COR-L47 (cell line): ENCODE results near the gene ATR.
A peak's percentile ranks its signal among the peaks of the same experiment; 100 is the strongest.
"Not testable (repeated sequence)": the region's sequence is repeated elsewhere in the genome, so short reads cannot be mapped to it uniquely, and the experiment has no call there.

Experiments
- DNase-seq: peaks from one replicate; lab custom pipeline; 2025; lab: John Stamatoyannopoulos, UW

The ATR gene

GRCh38 chr3:142595141-142595540, 16.6 kb upstream of the ATR start:
- DNase-seq = no peak

GRCh38 chr3:142592268-142592667, 13.7 kb upstream of the ATR start:
- not testable (repeated sequence) for DNase-seq

GRCh38 chr3:142588703-142589102, 10.2 kb upstream of the ATR start:
- no peak for DNase-seq

GRCh38 chr3:142586803-142587406, 8.4 kb upstream of the ATR start:
- peak; percentile 80 for DNase-seq

GRCh38 chr3:142581070-142581469, 2.5 kb upstream of the ATR start:
- not testable (repeated sequence) for DNase-seq

DNA sequence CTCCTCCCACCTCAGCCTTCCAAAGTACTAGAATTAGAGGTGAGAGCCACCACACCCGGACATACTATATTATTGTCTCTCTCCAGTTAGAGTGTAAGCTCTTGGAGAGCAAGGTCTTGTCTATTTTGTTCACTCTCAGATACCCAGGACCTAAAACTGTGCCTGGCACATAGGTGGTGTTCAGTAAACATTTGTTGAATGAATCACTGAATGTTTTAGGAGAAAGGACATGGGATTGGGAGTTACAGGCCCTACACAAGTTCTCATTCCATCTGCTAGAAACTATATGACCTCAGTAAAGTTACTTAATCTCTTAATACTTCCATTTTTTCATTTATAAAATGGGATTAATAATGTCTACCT, 1.5 kb upstream of the ATR start:
- no peak for DNase-seq

GRCh38 chr3:142577696-142578328, 721 bp downstream of the ATR start:
- DNase-seq = no peak

- DNase-seq = no peak
Observed at GRCh38 chr3:142576792-142577191, 1.7 kb downstream of the ATR start.

DNA sequence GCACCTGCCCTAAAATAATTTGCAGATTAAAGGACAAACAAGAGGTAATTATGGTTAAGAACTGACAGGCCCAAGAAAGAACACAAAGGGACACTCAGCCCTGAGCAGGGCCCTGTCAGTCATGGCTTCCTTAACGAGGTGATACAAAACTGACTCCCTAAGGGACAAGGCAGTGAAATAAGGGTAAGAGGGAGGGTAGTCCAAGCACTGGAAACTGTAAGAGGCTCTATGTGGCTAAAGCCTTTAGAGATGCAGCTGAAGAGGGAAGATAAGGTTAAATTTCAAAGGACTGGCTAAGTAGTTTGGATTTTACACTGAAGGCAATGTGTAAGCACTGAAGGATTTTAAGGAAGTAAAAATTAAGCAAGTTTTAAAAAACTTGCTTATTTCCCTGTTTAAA, 3.9 kb downstream of the ATR start:
- peak; percentile 40 for DNase-seq

DNA sequence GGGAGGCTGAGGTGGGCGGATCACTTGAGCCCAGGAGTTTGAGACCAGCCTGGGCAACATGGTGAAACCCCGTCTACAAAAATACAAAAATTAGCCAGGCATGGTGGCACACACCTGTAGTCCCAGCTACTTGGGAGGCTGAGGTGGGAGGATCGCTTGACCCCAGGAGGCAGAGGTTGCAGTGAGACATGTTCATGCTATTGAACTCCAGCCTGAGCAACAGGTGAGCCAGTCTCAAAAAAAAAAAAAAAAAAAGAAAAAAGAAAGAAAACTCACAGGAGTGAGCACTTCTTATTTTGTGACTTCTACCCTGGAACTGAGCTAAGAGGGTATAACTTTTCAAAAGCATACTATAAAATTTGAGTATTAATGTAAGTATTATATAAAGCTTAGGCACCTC, 4.3 kb downstream of the ATR start:
- not testable (repeated sequence) for DNase-seq

DNA sequence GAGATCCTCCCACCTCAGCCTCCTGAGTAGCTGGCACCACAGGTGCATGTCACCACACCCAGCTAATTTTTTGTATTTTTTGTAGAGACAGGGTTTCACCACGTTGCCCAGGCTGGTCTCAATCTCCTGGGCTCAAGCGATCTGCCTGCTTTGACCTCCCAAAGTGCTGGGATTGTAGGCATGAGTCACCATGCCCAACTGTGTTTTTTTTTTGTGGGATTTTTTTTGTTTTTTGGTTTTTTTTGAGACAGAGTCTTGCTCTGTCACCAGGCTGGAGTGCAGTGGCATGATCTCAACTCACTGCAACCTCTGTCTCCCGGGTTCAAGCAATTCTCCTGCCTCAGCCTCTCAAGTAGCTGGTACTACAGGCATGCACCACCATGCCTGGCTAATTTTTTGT, 9.1 kb downstream of the ATR start:
- DNase-seq = not testable (repeated sequence)

- no peak for DNase-seq
Observed at GRCh38 chr3:142568393-142569017, 10.0 kb downstream of the ATR start.

- no peak for DNase-seq
Observed at GRCh38 chr3:142566096-142566495, 12.4 kb downstream of the ATR start.

DNA sequence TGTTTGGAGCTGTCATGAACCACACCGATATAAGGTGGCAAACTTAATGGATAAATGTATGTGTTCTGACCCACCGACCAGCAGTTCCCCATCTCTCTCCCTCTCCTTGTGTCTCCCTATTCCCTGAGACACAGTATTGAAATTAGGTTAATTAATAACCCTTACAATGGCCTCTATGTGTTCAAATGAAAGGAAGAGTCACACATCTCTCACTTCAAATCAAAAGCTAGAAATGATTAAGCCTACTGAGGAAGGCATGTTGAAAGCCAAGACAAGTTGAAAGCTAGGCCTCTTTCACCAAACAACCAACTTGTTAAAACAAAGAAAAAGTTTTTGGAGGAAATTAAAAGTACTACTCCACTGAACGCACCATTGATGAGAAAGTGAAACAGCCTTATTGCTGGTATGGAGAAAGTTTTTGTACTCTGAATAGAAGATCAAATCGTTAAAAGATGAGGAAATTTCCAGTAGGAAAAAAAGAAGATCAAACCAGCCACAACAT, 15.0 kb downstream of the ATR start:
- DNase-seq = no peak

- DNase-seq = no peak
Observed at GRCh38 chr3:142560118-142560517, 18.4 kb downstream of the ATR start.

GRCh38 chr3:142553741-142554140, 24.8 kb downstream of the ATR start:
- DNase-seq = no peak

GRCh38 chr3:142552579-142552978, 26.0 kb downstream of the ATR start:
- not testable (repeated sequence) for DNase-seq

- DNase-seq = no peak
Observed at GRCh38 chr3:142549986-142550385, 28.5 kb downstream of the ATR start.

DNA sequence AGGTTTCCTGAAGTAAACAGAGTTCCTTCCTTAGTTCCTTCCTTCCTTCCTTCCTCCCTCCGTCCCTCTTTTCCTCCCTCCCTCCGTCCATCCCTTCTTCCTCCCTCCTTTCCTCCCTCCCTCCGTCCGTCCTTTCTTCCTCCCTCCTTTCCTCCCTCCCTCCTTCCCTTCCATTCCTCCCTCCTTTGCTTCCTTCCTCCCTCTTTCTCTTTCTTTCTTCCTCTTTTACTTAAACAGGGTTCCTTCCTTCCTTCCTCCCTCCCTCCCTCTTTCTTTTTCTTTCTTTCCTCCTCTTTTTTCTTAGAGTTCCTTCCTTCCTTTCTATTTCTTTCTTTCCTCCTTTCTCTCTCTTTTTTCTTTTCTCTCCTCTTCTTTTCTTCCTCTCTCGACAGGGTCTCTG, 35.2 kb downstream of the ATR start:
- DNase-seq = no peak

DNA sequence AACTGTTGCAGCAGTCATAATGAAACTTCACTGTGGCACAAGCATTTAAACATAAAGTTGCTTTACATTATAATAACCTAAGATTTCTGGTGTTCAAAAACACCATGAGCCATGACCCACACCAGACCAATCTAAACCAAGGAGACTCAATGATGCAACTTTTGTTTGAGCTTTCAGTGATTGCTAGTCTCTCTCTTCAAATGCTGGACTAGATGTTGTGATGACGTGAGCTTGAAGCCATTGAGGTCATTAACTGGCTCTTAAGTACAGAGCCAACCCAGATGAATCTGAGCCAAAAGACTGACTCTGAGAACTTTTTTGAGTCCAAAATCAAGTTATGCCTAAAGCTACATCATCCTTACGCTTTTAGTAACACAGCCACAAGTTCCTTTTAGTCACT, 36.5 kb downstream of the ATR start:
- DNase-seq = no peak

GRCh38 chr3:142536519-142536918, 42.0 kb downstream of the ATR start:
- DNase-seq = no peak

DNA sequence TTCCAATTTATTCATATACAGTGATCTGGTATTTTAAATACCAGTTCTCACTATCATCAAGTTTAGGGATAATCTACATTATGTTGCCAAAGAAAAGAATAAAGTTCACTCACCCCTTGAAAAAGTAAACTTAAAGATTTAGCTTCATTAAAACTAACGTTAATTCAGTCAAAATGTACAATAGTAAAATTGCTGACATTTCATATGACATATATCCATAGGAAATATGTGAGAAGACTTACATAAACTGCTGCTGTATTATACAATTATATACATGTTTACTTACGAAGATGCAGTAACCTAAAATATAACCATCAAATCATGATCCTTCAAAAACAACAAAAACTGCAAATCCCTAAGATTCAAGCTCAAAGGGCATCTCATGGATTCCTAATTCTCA, 44.0 kb downstream of the ATR start:
- DNase-seq = no peak

GRCh38 chr3:142530296-142530695, 48.2 kb downstream of the ATR start:
- no peak for DNase-seq
